ENCODE data around the gene PLEKHB2. TPM values are rescaled to one million over a fixed set of nuclear protein-coding genes. Genes with fewer than 3 reads are reported as not detected.
A peak's percentile ranks its signal among the peaks of the same experiment; 100 is the strongest.

Gene PLEKHB2
- total and polyA plus RNA-seq, 2 donors (not counting 1 experiment from before 2014, with no cell fraction given) = 16.3 to 39.5 TPM

- 100% methylated on average over 1 of the region's 2 CpGs for WGBS (ENCODE audit: insufficient coverage)
- POLR2A ChIA-PET = no interaction called here
- H3K4me3 Mint-ChIP-seq = no peak overlapping the region
Observed at GRCh38 chr2:131145040-131145439, 39.9 kb downstream of the PLEKHB2 start.

GRCh38 chr2:131146231-131146630 lies 41.1 kb downstream of the PLEKHB2 start:
- no peak for DNase-seq
- CTCF ChIA-PET = interaction anchor here (1.2 kb wide), 1 partner anchor 8 kb away, joined by 4 read pairs; no protein-coding TSS in a partner anchor

More at GRCh38 chr2:131145040-131145439, 39.9 kb downstream of the PLEKHB2 start:
- peaks cover 4% of the 10 kb centered on the region for H4K20me1 ChIP-seq (ENCODE audit: control insufficient read depth, insufficient read depth, low read length, poor library complexity, severe bottlenecking)
- CTCF ChIA-PET = no interaction called here
- Mint-ChIP-seq H3K27ac (no peak overlapping the region), H3K9me3 (ENCODE audit: insufficient read depth) (no peaks in the 10 kb centered on the region), H3K4me1 (peaks cover 12% of the 10 kb centered on the region), H3K27me3 (no peaks in the 10 kb centered on the region)
- H3K4me1 ChIP-seq (ENCODE audit: control insufficient read depth in 2 of 2, insufficient read depth in 2 of 2, low read length in 2 of 2) = peaks cover 3 to 10% of the 10 kb centered on the region in 2 donors
- H3K27me3 ChIP-seq (replicated peaks in 1 of 4; ENCODE audit: control extremely low read depth in 1 of 4, control insufficient read depth in 3 of 4, insufficient read depth in 4 of 4, low read length in 3 of 4) = no peaks in the 10 kb centered on the region
- intact Hi-C loops (cut with micrococcal nuclease) = no loop called here
- no peak overlapping the region for H3K9ac ChIP-seq (ENCODE audit: low read length)
- no peak overlapping the region for H2AFZ ChIP-seq (ENCODE audit: insufficient read depth, low read depth, low read length, poor library complexity, severe bottlenecking)
- no peak overlapping the region for H3K27ac ChIP-seq (ENCODE audit: low read length in 2 of 2)
- no peak overlapping the region for H3K4me2 ChIP-seq (replicated peaks; ENCODE audit: low read depth, low read length, poor library complexity, severe bottlenecking)
- no peaks in the 10 kb centered on the region for H3K79me2 ChIP-seq (ENCODE audit: control insufficient read depth, insufficient read depth, low read length)
- DNase-seq = peak; percentile 18
- ATAC-seq (ENCODE audit: low read depth) = no peak
- H3K36me3 ChIP-seq (replicated peaks in 1 of 2; ENCODE audit: control extremely low read depth in 1 of 2, control insufficient read depth in 1 of 2, extremely low read depth in 1 of 2, insufficient read depth in 2 of 2, low read length in 1 of 2) = peaks cover 1 to 66% of the 10 kb centered on the region in 2 experiments
- no peak overlapping the region for H3K4me3 ChIP-seq (ENCODE audit: control extremely low read depth in 1 of 5, extremely low read depth in 1 of 5, insufficient read depth in 1 of 5, low read depth in 2 of 5, low read length in 4 of 5)
- H3K9me3 ChIP-seq (ENCODE audit: control extremely low read depth in 1 of 3, control insufficient read depth in 2 of 3, insufficient read depth in 1 of 3, low read length in 2 of 3) = no peaks in the 10 kb centered on the region
- TF ChIP-seq EZH2 (IDR thresholded peaks at IDR 0.05; ENCODE audit: borderline replicate concordance, insufficient read depth, low read depth, low read length, poor library complexity, severe bottlenecking) (no peak), CTCF (IDR thresholded peaks at IDR 0.05) (no peak)

More at GRCh38 chr2:131146231-131146630, 41.1 kb downstream of the PLEKHB2 start:
- no peak for ATAC-seq (ENCODE audit: low read depth)
- H3K27me3 ChIP-seq (replicated peaks in 1 of 4; ENCODE audit: control extremely low read depth in 1 of 4, control insufficient read depth in 3 of 4, insufficient read depth in 4 of 4, low read length in 3 of 4) = no peaks in the 10 kb centered on the region
- Mint-ChIP-seq H3K4me1 (peaks cover 12% of the 10 kb centered on the region), H3K27ac (no peak overlapping the region), H3K9me3 (ENCODE audit: insufficient read depth) (no peaks in the 10 kb centered on the region), H3K27me3 (no peaks in the 10 kb centered on the region), H3K4me3 (no peak overlapping the region)
- peaks cover 3 to 10% of the 10 kb centered on the region in 2 donors for H3K4me1 ChIP-seq (ENCODE audit: control insufficient read depth in 2 of 2, insufficient read depth in 2 of 2, low read length in 2 of 2)
- POLR2A ChIA-PET = no interaction called here
- peaks cover 0 to 60% of the 10 kb centered on the region in 2 experiments for H3K36me3 ChIP-seq (replicated peaks in 1 of 2; ENCODE audit: control extremely low read depth in 1 of 2, control insufficient read depth in 1 of 2, extremely low read depth in 1 of 2, insufficient read depth in 2 of 2, low read length in 1 of 2)
- H4K20me1 ChIP-seq (ENCODE audit: control insufficient read depth, insufficient read depth, low read length, poor library complexity, severe bottlenecking) = peaks cover 4% of the 10 kb centered on the region
- H3K27ac ChIP-seq (ENCODE audit: low read length in 2 of 2) = no peak overlapping the region
- H2AFZ ChIP-seq (ENCODE audit: insufficient read depth, low read depth, low read length, poor library complexity, severe bottlenecking) = no peak overlapping the region
- no peak overlapping the region for H3K4me3 ChIP-seq (ENCODE audit: control extremely low read depth in 1 of 5, extremely low read depth in 1 of 5, insufficient read depth in 1 of 5, low read depth in 2 of 5, low read length in 4 of 5)
- H3K79me2 ChIP-seq (ENCODE audit: control insufficient read depth, insufficient read depth, low read length) = no peaks in the 10 kb centered on the region
- intact Hi-C loops (cut with micrococcal nuclease) = no loop called here
- TF ChIP-seq EZH2 (IDR thresholded peaks at IDR 0.05; ENCODE audit: borderline replicate concordance, insufficient read depth, low read depth, low read length, poor library complexity, severe bottlenecking) (no peak), CTCF (IDR thresholded peaks at IDR 0.05) (no peak)
- no peaks in the 10 kb centered on the region for H3K9me3 ChIP-seq (ENCODE audit: control extremely low read depth in 1 of 3, control insufficient read depth in 2 of 3, insufficient read depth in 1 of 3, low read length in 2 of 3)
- no peak overlapping the region for H3K4me2 ChIP-seq (replicated peaks; ENCODE audit: low read depth, low read length, poor library complexity, severe bottlenecking)
- H3K9ac ChIP-seq (ENCODE audit: low read length) = no peak overlapping the region
- WGBS (ENCODE audit: insufficient coverage) = 85% methylated on average over 6 of the region's 7 CpGs

Measured in B cell (primary cell).